Endometrial microvascular endothelial cells (primary cell): ENCODE results near the gene CCDC7. TPM values are rescaled to one million over a fixed set of nuclear protein-coding genes. Genes with fewer than 3 reads are reported as not detected.
"Not testable (repeated sequence)": the region's sequence is repeated elsewhere in the genome, so short reads cannot be mapped to it uniquely, and the experiment has no call there.

Experiments used
- in situ Hi-C: cut with HindIII; loops from 2 replicates; pipeline ENCODE4 v1.10.0; 2017; ENCODE audit warnings: low sequenced_read_pairs, low pct_unique_long_range_greater_than_20kb; ENCODE audit errors: inconsistent ontology term
- total RNA-seq: library from RNA; depleted of rRNA; stranded (reverse); fragments of >200 nt; gene quantifications from one replicate; pipeline ENCODE4 v1.2.3, GENCODE V29; 2015; ENCODE audit errors: inconsistent ontology term

CCDC7 gene
- total RNA-seq, 1 donor from 2014 or later = 0.28 TPM

DNA sequence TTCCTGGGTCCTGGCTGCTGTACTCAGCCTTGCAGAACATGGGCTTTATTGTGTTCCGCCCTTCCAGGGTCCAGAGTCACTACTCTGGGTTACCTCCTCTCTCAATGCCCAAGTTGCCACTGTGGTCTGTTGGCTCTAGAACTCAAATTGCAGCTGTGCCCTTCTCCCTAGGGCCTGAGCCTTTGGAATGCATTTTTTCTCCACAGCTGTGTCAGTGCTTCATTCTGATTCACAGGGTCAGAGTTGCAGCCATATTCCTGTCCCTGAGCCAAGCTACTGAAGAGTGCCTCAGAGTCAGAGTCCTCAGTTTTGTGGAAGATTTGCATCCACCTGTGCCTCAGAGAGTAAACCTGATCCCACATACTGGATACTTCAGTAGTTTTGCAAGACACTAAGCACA, 344.5 kb downstream of the CCDC7 start:
- in situ Hi-C loops = no loop called here

DNA sequence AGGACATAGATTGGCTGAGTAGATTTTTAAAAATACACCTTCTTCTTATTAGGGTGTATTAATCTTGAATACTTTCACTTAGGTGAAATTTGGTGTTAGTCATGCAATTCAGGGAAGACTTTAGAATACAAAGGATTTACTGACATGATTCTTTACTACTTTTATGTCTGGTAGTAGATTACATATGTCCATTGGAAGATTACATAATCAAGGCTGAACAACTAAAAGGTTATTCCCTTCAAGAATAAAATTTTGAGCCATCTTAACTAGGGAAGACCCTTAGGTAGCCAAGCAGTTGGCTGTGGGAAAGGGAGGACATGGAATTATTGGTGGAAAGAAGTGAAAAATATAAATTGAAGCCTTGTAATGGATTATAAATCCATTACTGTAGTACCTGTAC, 347.1 kb downstream of the CCDC7 start:
- in situ Hi-C loops = no loop called here

DNA sequence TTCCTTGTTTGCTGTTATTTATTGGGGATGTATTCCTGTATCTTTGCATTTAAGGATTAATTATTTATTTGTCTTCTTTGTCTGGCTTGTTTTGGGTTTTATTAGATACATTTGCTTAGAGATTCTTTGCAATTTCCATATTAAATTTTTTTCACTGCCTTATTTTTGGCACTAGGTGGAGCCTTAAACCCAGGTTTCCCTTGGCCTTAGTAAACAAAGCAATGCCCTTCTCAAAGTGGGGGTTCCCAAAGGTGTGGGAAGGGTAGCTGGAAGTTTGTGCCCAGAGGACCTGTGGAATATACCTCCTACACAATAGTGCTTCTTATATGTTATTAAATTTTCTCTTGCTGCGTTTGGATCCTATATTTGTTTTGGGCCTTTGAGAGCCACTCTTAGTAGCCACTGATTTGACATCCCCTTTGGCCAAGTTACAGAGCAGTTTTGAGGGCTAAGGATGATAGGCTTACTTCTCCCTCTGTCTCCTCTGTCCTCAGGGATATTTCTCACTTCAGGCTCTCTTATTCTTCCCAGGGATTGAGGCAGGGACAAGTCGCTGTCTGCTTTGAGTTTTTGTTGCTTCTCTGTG, 349.8 kb downstream of the CCDC7 start:
- in situ Hi-C loops = no loop called here

DNA sequence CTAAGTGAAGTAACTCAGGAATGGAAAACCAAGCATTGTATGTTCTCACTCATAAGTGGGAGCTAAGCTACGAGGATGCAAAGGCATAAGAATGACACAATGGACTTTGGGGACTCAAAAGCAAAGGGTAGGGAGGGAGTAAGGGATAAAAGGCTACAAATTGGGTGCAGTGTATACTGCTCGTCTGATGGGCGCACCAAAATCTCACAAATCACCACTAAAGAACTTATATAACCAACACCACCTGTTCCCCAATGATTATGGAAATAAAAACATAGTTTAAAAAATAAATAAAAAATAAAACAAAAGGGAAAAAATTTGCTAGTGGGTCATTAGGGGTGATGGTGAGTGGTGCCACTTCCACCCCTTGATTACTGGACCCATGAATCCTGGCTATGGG, 351.5 kb downstream of the CCDC7 start:
- in situ Hi-C loops = not testable (repeated sequence)

DNA sequence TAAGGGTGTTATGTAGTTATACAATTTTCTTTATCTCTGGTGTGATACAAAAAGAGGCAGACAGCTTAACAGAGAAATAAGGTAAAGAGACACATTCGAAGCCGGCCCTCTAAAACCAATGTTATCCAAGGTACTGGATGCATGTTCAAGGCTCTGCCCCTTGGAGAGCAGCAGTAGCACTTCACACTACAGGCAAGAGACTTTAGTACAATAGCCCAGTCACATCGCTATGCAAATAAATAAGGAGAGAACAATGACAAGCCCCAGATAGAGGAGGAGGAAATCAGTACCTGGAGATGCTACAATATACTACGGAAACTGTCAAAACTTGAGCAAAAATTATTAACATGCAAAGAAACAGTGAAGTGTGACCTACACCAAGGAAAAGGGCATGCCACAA, 401.0 kb downstream of the CCDC7 start:
- in situ Hi-C loops = no loop called here

DNA sequence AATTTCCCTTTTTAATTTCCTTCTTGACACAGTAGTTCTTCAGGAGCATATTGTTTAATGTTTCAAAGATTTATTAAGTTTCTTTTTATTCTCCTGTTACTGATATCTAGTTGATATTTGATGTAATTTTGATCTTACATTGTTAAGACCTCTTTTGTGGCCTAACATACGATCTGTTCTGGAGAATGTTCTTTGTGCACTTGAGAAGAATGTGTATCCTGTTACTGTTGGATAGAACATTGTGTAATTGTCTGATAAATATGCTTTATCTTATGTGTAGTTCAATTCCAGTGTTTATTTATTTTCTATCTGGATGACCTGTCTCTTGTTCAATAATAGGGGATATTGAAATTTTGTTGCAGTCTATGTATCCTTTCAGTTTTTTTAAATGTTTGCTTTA, 405.4 kb downstream of the CCDC7 start:
- in situ Hi-C loops = no loop called here

DNA sequence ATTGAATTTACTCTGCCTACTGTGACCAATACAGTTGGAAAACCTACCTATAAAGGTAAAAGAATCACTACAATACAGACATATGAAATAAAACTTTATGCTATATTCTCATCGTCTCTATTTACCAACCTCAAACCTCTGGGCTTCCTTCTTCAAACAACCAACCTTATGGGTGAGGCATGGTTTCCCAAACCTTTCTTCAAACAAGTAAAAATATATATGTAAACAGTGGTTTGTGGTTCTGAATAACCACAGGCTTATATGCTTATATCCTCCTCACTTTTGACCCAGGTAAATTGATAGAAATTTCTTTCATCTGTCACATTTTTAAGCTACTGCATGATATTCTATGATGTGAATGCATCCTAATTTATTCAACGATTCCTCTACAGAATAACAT, 408.5 kb downstream of the CCDC7 start:
- in situ Hi-C loops = no loop called here

DNA sequence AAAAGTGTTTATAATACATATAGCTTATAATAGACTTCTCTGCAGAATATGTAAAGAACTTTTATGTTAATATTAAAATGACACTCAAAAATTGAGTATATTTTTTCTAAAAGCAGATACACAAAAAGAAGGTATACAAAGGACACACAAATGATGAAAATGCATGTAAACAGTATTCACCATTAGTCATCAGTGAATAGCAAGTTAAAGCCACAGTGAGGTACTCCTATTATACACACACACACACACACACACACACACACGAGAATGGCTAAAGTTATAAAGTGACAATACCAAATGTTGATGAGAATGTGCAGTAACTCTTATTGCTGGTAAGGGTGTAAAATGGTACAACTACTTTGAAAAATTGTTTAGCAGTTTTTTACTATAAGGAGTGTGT, 419.2 kb downstream of the CCDC7 start:
- in situ Hi-C loops = no loop called here

DNA sequence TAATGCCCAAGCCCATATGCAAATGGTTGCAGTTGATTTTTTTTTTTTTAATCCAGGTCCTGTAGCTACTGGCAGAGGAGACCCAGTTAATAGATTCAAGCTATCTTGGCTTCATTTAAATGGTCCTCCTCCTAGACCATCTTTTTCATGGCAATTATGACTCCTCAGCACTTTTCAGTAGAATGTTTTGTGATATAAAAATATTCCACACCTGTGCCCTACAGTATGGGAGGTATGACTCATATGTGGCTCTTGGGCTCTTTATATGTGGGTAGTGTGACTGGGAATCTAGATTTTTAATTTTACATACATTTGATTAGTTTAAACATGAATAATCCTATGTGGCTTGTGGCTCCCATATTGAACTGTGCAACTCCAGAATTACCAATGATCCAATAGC, 432.0 kb downstream of the CCDC7 start:
- in situ Hi-C loops = no loop called here

DNA sequence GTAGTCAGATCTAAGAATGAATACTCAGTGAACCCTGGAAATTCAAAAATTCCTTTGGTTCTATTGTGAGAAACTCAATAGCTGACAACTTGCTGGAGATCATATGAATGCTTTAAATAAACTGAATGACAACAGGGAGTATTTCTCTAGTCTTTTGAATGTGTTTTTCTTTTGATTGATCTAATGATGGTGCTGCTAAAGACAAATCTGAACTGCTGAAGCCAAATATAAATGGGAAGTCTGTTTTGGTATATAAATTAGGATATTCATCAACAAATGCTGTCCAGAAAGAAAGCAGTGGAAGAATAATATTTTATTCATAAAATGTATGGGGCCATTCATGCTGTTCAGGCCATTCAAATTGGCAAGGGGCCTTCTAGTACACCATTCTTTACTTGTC, 432.7 kb downstream of the CCDC7 start:
- in situ Hi-C loops = no loop called here

DNA sequence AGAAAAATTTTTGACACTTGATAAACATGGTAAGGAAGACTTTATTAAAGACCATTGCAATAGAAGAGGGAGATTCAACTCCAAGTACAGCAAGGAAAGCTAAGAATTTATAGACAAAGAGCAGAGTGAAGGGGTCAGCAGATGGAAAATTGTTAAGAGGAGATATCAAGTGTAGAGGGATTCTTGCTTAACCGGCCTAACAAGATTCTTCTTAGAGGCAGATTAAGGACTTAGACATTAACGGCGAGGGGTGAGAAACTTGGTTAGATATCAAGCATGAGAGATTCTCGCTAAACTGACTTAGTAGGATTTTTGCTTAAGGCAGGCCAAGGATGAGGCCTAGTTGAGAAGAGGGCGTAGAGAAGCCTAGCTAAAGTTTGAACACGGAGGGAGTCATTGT, 436.1 kb downstream of the CCDC7 start:
- in situ Hi-C loops = no loop called here

DNA sequence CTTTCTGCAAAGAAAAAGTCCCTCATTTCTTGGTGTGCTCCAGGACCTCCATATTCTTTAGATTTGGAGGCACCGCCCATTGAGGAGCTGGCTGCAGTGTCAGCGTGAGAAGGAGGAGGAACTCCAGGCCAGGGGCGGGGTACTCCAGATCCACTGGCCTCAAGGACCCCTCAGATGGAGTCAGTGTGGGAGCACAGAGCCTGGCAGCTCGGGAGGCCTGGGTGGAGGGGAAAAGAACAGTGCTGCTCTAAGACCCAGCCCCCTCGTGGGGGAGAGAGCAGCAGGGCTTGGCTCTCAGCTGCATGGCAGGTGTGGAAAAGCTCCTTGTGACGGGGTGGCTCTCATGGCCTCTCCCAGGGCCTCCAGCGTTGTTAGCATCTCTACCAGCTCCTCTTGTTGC, 441.5 kb downstream of the CCDC7 start:
- in situ Hi-C loops = no loop called here

DNA sequence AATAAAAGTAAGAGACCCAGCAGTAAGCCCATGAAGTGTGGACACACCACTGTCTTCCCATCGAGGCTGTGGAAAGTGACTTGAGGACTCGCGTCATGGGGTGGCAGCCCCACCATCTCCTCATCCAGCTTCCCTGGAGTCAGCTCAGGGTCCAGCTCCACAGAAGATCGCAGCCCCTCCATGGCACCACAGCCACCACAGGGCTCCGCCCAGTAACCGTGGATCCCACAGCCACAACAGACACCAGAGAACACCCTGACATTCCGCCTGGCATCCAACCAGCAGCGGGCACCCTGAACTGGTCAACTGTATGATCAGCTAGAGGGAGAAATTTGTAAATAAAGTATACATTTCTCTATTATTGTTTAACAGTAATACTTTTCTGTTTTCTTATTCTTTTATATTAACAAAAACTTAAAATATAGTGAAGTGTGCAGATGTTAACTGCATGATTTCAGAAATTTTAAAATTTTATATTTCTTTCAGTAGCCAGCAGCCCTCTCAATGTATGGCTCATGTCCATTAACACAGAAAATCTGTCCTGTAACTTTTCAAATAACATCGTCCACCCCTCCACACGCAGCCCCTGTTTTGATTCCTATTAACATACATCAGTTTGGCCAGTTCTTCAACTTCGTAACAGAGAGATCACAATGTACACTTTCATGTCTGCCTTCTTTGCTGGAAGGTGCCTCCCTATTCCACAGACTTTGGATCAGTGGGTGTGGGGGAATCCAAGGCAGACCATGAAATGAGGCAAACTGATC, 442.4 kb downstream of the CCDC7 start:
- in situ Hi-C loops = no loop called here

DNA sequence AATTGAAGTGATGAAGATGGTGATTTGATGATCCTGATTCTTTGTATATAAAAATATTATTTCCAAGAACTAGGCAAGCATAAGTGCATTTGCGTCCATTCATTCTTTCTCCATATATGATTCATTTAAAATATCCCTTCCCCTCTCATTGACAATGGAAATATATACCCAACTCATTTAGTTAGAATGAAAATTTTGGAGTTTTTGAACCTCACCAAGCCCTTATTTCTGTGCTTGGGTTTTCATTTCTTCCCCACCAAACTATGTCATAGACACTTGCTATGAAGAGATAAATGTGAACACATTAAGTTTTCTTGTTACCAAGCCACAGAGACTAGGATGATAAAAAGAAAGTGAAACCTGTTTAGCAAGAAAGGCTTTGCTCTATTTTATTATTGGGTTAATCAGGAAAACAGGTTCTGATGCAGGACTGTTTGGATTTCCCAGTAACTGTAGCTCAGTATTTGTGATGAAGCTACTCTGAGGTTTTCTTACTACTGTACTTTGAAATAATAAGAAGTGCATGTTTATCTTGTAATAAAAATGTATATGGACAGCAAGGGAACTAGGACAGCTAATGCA, 443.8 kb downstream of the CCDC7 start:
- in situ Hi-C loops = no loop called here

DNA sequence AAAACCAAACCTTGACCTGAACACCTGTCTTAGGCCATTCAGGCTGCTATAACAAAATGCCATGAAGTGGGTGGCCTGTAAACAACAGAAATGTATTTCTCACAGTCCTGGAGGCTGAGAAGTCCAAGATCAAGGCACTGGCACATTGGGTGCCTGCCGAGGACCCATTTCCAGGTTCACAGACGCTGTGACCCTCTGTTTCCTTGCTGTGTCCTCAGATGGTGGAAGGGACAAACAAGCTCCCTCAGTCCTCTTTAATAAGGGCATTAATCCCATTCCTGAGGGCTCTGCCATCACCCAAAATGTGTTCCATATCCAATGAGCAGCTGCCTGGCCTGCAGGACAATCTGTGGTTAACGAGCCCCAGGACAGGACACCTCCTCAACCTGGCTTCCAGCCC, 444.5 kb downstream of the CCDC7 start:
- in situ Hi-C loops = no loop called here

DNA sequence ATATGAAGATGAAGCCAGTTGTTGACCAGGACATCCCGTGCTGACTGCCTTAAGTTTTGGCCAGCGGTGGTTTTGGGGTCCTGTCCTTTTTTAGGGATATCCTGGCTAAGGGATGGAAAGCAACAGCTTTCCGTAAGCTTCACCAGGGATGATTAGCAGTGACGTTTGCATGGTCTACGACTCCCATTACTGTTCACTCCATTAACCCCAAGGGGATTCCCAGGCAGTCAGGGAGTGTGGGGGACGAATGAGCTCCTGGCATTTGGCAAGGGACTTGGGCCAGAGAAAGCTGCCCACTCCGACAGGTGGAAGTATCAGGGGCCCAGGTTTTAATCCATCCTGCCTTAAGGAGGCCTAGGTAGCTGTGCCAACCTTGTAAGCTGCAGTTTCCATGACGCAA, 445.3 kb downstream of the CCDC7 start:
- in situ Hi-C loops = no loop called here

DNA sequence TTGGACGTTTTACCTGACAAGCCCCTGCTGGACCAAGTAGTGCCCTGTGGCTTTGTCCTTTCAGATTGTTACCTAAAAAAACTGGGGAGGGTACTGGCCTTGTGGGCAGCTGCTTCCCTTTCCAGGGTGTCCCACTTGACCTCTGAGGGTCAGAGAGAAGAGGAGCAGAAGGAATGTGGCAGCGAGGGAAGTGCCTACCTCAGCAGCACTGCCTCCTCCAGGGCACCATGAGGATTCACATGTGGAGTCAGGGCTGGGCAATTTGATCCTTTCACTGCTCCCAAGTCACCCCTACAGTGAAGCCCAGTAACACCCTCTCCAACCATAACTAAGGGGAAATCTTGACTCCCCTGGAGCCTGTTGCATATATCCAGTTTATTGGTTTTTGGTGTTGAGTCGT, 447.5 kb downstream of the CCDC7 start:
- in situ Hi-C loops = no loop called here

DNA sequence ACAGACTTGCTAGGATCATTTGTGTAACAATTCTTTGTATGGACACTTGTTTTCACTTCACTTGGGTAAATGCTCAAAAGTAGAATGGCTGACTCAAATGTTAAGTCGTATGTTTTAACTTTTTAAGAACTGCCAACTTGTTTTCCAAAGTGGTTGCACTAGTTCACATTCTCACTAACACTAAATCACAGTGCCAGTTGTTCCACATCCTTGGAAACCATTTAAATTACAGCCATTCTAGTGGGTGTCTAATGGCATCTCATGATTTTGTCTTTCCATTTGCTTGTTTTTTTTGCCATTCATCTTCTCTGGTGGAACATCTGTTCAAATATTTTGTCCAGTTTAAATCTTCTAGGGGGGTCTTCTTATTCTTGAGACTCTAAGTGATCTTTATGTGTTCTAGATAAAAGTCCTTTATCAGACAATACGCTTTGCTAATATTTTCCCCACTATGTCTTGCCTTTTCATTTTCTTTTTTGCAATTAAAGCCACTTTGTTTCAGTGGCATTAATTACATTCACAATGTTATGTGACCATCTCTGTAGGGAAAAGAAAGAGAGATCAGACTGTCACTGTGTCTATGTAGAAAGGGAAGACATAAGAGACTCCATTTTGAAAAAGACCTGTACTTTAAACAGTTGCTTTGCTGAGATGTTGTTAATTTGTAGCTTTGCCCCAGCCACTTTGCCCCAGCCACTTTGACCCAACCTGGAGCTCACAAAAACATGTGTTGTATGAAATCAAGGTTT, 448.1 kb downstream of the CCDC7 start:
- in situ Hi-C loops = no loop called here

DNA sequence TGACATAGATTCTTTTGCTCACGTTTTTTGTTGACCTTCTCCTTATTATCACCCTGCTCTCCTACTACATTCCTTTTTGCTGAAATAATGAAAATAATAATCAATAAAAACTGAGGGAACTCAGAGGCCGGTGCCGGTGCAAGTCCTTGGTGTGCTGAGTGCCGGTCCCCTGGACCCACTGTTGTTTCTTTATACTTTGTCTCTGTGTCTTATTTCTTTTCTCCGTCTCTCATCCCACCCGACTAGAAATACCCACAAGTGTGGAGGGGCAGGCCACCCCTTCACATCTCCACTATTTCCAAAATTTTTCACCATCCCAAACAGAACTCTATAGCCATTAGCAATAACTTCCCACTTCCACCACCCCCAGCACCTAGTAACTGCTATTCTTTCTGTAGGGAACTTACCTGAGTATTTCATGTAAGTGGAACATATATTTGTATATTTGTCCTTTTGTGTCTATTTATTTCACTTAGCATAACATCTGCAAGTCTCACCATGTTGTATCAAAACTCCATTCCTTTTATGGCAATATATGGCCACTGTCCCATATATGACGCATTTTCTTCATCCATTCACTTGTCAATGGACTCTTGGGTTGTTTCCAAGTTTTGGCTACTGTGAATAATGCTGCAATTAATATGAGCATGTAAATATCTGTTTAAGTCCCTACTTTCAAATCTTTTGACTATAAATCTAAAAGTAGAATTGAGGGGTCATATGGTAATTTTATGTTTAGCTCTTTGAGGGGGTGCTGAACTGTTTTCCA, 449.4 kb downstream of the CCDC7 start:
- in situ Hi-C loops = not testable (repeated sequence)
